GM23338 (cell line): ENCODE data around the gene TMEM212. TPM values are rescaled to one million over a fixed set of nuclear protein-coding genes. Genes with fewer than 3 reads are reported as not detected.

ENCODE experiments used
- ATAC-seq: fragments of 200-7000 bp; cut with Tn5 transposase; 3 replicates; pipeline ENCODE4 v1.9.1; 2020
- DNase-seq: peaks from one replicate; pipeline ENCODE4 v3.0.0-alpha.2; 2015; ENCODE audit warnings: low spot score
- H2AFZ ChIP-seq: fragments of 200-600 bp; sonication (generic); 2 replicates; pipeline ENCODE4 v1.8.0; 2016; ENCODE audit warnings: antibody characterized with exemption, mild to moderate bottlenecking, moderate library complexity
- H3F3A ChIP-seq: fragments of 200-600 bp; sonication (generic); replicated peaks from 2 replicates; pipeline ENCODE4 v1.8.0; 2017; ENCODE audit warnings: antibody characterized with exemption, mixed run types, low read depth
- H3K27ac ChIP-seq: fragments of 200-600 bp; sonication (generic); 2 replicates; pipeline ENCODE4 v1.6.1; 2016; ENCODE audit warnings: low read depth
- H3K27me3 ChIP-seq: fragments of 200-600 bp; sonication (generic); 2 replicates; pipeline ENCODE4 v1.8.0; 2016; ENCODE audit warnings: mild to moderate bottlenecking, mixed run types, moderate library complexity; ENCODE audit not compliant: insufficient read depth
- H3K36me3 ChIP-seq: fragments of 200-600 bp; sonication (generic); 2 replicates; pipeline ENCODE4 v1.8.0; 2016; ENCODE audit warnings: mild to moderate bottlenecking; ENCODE audit not compliant: insufficient read depth
- H3K4me1 ChIP-seq: fragments of 200-600 bp; sonication (generic); 2 replicates; pipeline ENCODE4 v1.8.0; 2016; ENCODE audit warnings: mild to moderate bottlenecking, moderate library complexity; ENCODE audit not compliant: insufficient read depth
- H3K4me2 ChIP-seq: fragments of 200-600 bp; sonication (generic); 2 replicates; pipeline ENCODE4 v1.7.1; 2017; ENCODE audit warnings: mixed run types
- H3K4me3 ChIP-seq: fragments of 200-600 bp; sonication (generic); 2 replicates; pipeline ENCODE4 v1.6.1; 2016; ENCODE audit warnings: mixed run types
- H3K79me2 ChIP-seq: fragments of 200-600 bp; sonication (generic); replicated peaks from 2 replicates; pipeline ENCODE4 v1.8.0; 2017; ENCODE audit warnings: mild to moderate bottlenecking; ENCODE audit not compliant: insufficient read depth
- H3K9me2 ChIP-seq: fragments of 200-600 bp; sonication (generic); 2 replicates; pipeline ENCODE4 v1.8.0; 2017; ENCODE audit not compliant: insufficient read depth
- H4K20me1 ChIP-seq: fragments of 200-600 bp; sonication (generic); replicated peaks from 2 replicates; pipeline ENCODE4 v1.8.0; 2017; ENCODE audit warnings: mild to moderate bottlenecking; ENCODE audit not compliant: insufficient read depth
- H3K27ac Mint-ChIP-seq: 2 replicates; pipeline ENCODE4 v1.8.0; 2020; ENCODE audit warnings: inconsistent platforms, mild to moderate bottlenecking, moderate library complexity, mixed read lengths
- H3K27me3 Mint-ChIP-seq: 3 replicates; pipeline ENCODE4 v1.8.0; 2022; ENCODE audit warnings: low read depth, mild to moderate bottlenecking, moderate library complexity, mixed read lengths, inconsistent platforms; ENCODE audit not compliant: insufficient read depth, poor library complexity
- H3K36me3 Mint-ChIP-seq: 3 replicates; pipeline ENCODE4 v1.8.0; 2021; ENCODE audit warnings: low read depth, mild to moderate bottlenecking, inconsistent platforms, moderate library complexity, mixed read lengths
- H3K4me1 Mint-ChIP-seq: 3 replicates; pipeline ENCODE4 v1.8.0; 2020; ENCODE audit warnings: mild to moderate bottlenecking, inconsistent platforms, mixed read lengths
- H3K4me3 Mint-ChIP-seq: 3 replicates; pipeline ENCODE4 v1.8.0; 2021; ENCODE audit warnings: moderate library complexity, mild to moderate bottlenecking, inconsistent platforms, mixed read lengths
- H3K9me3 Mint-ChIP-seq: 3 replicates; pipeline ENCODE4 v1.8.0; 2020; ENCODE audit warnings: moderate library complexity, mild to moderate bottlenecking, inconsistent platforms, mixed read lengths
- CREB1 ChIP-seq: fragments of 250-450 bp; sonication (Bioruptor Pico); IDR thresholded peaks from 2 replicates; pipeline ENCODE4 v1.5.0; 2020; ENCODE audit warnings: low read depth, mild to moderate bottlenecking, moderate library complexity
- CTCF ChIP-seq, 2 experiments: fragments of 200-600 bp in 1 of 2; sonication (generic) in 1 of 2; conservative IDR thresholded peaks; 2 replicates each; pipeline versions ENCODE4 v1.5.1 to v1.6.1; 2016 to 2017; ENCODE audit warnings: antibody characterized with exemption in 2 of 2, low read depth in 2 of 2, mild to moderate bottlenecking in 2 of 2, moderate library complexity in 1 of 2
- ETS1 ChIP-seq: IDR thresholded peaks from 2 replicates; pipeline ENCODE4 v1.6.1; 2016; ENCODE audit warnings: antibody characterized with exemption
- EZH2phosphoT487 ChIP-seq: fragments of 200-600 bp; sonication (generic); IDR thresholded peaks from one replicate; pipeline ENCODE4 v1.8.1; 2018; ENCODE audit warnings: antibody characterized with exemption; ENCODE audit not compliant: unreplicated experiment
- JUNB ChIP-seq: IDR thresholded peaks from one replicate; pipeline ENCODE4 v1.6.1; 2016; ENCODE audit warnings: antibody characterized with exemption; ENCODE audit not compliant: unreplicated experiment
- NANOG ChIP-seq: IDR thresholded peaks from 2 replicates; pipeline ENCODE4 v1.6.1; 2016; ENCODE audit warnings: antibody characterized with exemption, borderline replicate concordance
- POLR2AphosphoS5 ChIP-seq: IDR thresholded peaks from 2 replicates; pipeline ENCODE4 v1.6.1; 2016; ENCODE audit warnings: antibody characterized with exemption, low read depth
- ZNF114 ChIP-seq: fragments of 250-450 bp; sonication (Bioruptor Pico); IDR thresholded peaks from 2 replicates; pipeline ENCODE4 v1.5.0; 2020; ENCODE audit warnings: mild to moderate bottlenecking, moderate library complexity
- ZNF331 ChIP-seq: fragments of 250-450 bp; sonication (Bioruptor Pico); IDR thresholded peaks from 2 replicates; pipeline ENCODE4 v1.5.0; 2020; ENCODE audit warnings: low read depth, mild to moderate bottlenecking, moderate library complexity
- ZNF462 ChIP-seq: fragments of 250-450 bp; sonication (Bioruptor Pico); IDR thresholded peaks from 2 replicates; pipeline ENCODE4 v1.5.0; 2020; ENCODE audit warnings: mild to moderate bottlenecking, moderate library complexity
- polyA plus RNA-seq: library from polyadenylated mRNA; unstranded; fragments of >200 nt; fragmentation: Nextera tagmentation; extraction: Ambion mirVana; gene quantifications from 2 replicates; pipeline ENCODE4 v1.2.1, GENCODE V29; 2016
- total RNA-seq: library from RNA; depleted of rRNA; stranded (reverse); fragments of >200 nt; shearing (Covaris generic); gene quantifications from 2 replicates; pipeline ENCODE4 v1.2.3, GENCODE V29; 2014

TMEM212 gene
- total and polyA plus RNA-seq, 2 experiments from 2014 or later, result not detected

GRCh38 chr3:171833789-171834460, 9.2 kb upstream of the TMEM212 start:
- Mint-ChIP-seq H3K27me3 (no peaks in the 10 kb centered on the region), H3K4me3 (no peak overlapping the region), H3K9me3 (no peaks in the 10 kb centered on the region), H3K36me3 (no peaks in the 10 kb centered on the region), H3K4me1 (peaks cover 16% of the 10 kb centered on the region), H3K27ac (no peak overlapping the region)
- Histone ChIP-seq H3F3A (no peaks in the 10 kb centered on the region), H3K27ac (no peak overlapping the region), H4K20me1 (no peaks in the 10 kb centered on the region), H3K36me3 (no peaks in the 10 kb centered on the region), H3K4me3 (no peak overlapping the region), H3K27me3 (no peaks in the 10 kb centered on the region), H3K9me2 (no peaks in the 10 kb centered on the region), H3K79me2 (no peaks in the 10 kb centered on the region), H3K4me1 (0 out of 2 replicates have a peak, but pooled peaks cover 3% of the 10 kb centered on the region), H3K4me2 (no peak overlapping the region), H2AFZ (no peak overlapping the region)
- TF ChIP-seq CTCF (conservative IDR thresholded peaks at IDR 0.05; ENCODE audit: low read depth in 2 of 2) (peak; percentile 51 to 64), JUNB (no peak)
- no peak for ATAC-seq
- DNase-seq, result peak; percentile 42

- H3K79me2 ChIP-seq, result no peaks in the 10 kb centered on the region
- H3K9me2 ChIP-seq, result no peaks in the 10 kb centered on the region
- H3K36me3 Mint-ChIP-seq, result no peaks in the 10 kb centered on the region
- no peaks in the 10 kb centered on the region for H3K36me3 ChIP-seq
- no peak overlapping the region for H3K4me3 ChIP-seq
- no peak overlapping the region for H3K27ac ChIP-seq
- H3K4me1 Mint-ChIP-seq, result peaks cover 16% of the 10 kb centered on the region
- no peaks in the 10 kb centered on the region for H3K9me3 Mint-ChIP-seq
- H3K27me3 ChIP-seq, result no peaks in the 10 kb centered on the region
- ATAC-seq, result no peak
- H3K4me3 Mint-ChIP-seq, result no peak overlapping the region
- no peak for DNase-seq
- no peak overlapping the region for H3K27ac Mint-ChIP-seq
- H3K4me1 ChIP-seq, result 0 out of 2 replicates have a peak, but pooled peaks cover 3% of the 10 kb centered on the region
- no peaks in the 10 kb centered on the region for H3K27me3 Mint-ChIP-seq
- H4K20me1 ChIP-seq, result no peaks in the 10 kb centered on the region
- no peak overlapping the region for H2AFZ ChIP-seq
- H3K4me2 ChIP-seq, result no peak overlapping the region
- H3F3A ChIP-seq, result no peaks in the 10 kb centered on the region
- TF ChIP-seq CREB1, result no peak
- no peak for TF ChIP-seq CTCF (conservative IDR thresholded peaks at IDR 0.05; ENCODE audit: low read depth in 2 of 2)
- no peak for TF ChIP-seq EZH2phosphoT487
- no peak for TF ChIP-seq NANOG
- no peak for TF ChIP-seq ETS1
- TF ChIP-seq ZNF114 (CRISPR knock-in tag), result no peak
- TF ChIP-seq ZNF331 (CRISPR knock-in tag), result no peak
- TF ChIP-seq ZNF462, result no peak
- no peak for TF ChIP-seq POLR2AphosphoS5
Measured at GRCh38 chr3:171834461-171834801, 8.7 kb upstream of the TMEM212 start.
